Measurements from ENCODE around the gene RALGAPA1.
"Not testable (repeated sequence)": the region's sequence is repeated elsewhere in the genome, so short reads cannot be mapped to it uniquely, and the experiment has no call there.

Gene RALGAPA1

DNA sequence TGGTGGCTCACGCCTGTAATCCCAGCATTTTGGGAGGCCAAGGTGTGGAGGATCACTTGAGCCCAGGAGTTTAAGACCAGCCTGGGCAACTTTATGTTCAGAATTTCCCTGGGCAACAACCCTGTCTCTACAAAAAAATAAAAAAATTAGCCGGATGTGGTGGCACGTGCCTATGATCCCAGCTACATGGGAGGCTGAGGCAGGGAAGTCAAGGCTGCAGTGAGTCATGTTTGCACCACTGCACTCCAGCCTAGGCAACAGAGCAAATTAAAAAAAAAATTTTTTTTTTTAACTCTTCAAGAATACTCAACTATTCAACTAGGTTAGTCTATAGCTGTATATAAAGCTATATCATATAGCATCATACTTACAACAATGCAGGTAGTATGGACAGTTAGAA lies 113.0 kb downstream of the RALGAPA1 start:
- no peak for DNase-seq

DNA sequence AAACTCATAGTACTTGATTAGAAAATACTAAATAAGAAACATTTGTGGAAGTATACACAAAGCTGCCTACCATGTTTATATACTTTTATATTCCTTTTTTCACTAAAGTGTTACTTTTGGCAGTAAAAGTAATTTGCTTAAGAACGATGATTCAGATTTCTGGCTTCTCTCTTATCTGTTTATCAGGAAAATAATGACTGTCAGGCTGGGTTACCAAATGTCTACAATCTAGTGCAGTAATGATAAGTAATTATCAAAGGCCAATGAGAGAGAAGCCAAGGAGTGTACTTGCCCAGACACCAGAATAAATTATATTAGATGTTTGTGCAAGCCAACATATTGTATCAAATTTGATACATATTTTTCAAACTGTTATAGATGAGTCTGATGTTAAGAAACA lies 113.4 kb downstream of the RALGAPA1 start:
- no peak for DNase-seq

DNA sequence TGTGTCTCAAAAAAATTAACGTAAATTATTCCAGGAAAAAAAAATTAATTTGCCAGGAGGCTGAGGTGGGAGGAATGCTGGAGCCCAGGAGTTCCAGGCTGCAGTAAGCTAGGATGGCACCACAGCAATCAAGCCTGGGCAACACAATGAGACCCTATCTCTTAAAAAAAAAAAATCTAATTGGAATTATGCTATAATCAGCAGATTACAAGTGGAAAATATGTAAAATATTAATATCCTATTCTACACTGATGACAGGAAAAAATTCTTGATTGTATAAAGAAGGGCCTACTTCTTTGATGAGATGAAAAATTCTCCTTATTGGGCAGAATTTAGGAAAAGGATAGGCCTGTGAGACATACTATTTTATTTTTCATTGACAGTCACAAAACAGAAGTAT lies 114.0 kb downstream of the RALGAPA1 start:
- DNase-seq, result no peak

DNA sequence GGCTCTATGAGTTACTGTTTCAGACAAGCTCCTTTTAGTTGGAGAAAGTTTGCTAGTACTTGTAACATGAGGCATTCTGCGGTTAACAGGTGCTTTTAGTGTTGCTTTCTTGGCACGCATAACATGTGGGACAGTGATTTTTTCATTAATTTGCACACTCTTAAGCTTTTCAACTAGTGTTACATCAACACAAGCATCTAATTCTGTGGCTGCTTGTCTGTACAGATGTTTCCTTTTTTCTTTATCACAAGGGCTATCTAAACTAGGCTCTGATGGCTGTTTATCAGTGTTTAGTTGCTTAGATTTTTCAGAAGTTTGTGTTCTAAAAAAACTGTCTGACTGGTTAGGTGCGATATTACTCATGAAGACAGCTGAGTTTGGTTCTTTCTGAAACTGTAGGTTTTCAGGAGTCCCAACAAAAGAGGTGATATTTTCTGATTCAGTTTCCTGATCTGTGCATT lies 120.1 kb downstream of the RALGAPA1 start:
- DNase-seq, result no peak

DNA sequence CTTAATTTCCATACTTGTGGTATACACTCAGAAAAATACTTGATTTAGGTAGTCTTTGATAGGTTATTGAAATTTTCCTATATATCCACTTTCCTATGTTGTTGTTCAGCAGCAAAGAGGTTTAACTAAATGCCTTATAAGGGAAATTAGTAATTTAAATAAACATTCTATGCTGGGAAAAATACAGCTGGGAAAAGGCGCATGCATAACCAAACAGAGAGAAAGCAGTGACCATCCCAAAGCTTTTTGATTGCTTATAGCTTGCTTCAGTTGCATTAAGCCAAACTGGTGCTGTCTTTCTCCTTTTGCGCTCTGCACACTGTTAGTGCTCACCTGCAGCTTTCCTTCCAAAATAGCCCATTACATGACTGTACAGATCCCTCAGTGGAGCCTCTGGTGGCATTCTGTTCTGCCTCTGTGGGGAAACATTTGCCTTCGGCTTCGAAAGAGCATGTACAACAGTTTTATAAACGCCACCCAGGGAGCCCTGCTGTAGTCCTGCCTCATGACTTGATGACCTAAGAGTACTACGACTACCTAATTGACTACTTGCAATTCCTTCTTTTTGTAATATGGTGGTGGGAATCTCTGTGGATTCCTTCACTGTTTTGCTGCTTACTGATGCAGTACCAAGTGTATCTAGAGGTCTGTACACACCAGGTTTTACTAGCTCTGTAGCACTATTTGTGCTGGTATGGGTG lies 120.8 kb downstream of the RALGAPA1 start:
- no peak for DNase-seq

DNA sequence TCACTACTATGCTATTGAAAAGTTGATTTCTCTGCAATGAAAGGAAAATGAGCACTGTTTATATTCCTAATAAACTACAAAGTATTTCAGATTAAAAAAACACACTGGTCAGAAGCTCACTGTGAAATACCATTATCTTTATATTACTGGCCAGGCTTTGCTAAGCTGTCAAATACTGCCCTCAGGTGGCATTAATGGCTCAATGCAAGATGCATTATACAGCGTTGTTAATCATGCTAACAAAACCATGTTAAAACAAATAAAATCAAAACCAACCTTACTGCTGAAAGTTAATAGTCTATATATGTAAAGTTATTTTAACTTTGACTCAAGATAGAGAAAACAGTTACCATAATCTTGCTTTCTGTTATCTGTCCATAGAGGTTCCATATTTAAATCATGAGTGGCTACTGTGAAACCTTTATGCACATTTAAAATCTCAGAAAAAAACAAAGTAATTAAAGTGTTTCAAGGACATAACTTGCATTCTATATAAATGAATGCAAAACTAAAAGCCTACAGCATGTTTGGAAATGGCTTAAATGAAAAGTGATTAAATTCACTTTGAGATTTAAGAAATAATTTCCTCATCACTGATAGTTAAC lies 121.7 kb downstream of the RALGAPA1 start:
- DNase-seq, result peak; percentile 74

DNA sequence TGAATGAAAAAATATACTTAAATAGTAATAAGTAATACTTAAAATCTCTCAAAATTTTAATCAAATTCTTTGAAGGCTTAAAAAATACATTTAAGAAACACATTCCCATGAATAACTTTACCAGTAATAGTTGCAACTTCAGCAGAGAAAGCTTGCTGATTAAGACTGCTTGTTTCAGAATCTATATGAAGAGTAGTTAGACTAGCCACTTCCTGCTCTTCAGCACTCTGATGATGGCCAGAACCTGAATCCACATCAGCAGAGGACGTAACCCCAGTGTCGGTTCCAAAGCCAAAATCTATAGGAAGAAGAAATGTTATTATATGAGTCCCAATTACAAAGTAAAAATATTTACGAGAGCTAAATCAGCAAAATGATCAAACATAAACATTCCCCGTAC lies 125.4 kb downstream of the RALGAPA1 start:
- not testable (repeated sequence) for DNase-seq

DNA sequence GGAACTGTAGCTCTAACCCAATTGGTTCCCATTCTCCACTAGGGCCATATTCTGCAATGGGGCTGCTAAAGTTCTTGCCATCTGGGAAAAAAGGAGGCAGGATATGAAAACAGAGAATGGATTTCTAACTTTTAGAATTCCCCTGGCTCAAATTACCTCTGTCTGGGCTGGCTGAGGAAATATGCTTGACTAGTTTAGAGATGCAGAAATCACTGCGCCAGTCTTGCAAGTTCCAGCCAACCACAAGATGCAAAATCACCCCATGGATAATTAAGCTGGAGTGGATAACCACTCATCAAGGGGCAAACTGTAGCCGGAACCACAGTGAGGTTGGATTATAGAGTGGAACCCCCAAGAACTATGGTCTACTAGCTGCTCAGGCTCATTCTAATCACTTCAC lies 126.3 kb downstream of the RALGAPA1 start:
- no peak for DNase-seq

DNA sequence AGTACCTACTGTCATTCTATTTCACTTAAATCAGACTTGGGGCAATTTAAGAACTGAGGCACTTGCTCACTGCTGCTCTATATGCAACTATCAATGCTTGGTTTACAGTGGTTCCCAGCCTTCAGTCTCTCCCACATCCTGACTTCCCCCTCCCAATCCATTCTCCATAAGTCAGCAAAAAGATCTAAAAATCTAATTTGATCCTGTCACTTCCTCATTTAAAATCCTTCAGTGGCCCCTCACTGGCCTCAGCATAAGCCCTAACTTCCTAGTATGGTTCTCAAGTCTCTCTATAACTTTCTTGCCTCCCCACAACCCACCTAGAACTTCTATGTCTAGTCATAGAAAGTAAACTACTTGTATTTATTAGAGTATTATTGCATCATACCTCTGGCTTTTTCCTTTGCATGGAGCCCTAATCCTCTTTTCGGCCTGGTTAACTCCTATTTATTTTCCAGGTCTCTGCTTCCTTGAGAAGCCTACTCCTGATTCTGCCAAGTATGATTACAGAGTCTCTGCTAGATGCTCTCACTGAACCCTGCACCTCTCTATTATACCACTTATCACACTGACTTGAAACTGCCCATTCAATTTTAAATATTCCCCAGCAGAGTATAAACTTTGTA lies 130.6 kb downstream of the RALGAPA1 start:
- DNase-seq, result peak; percentile 65

DNA sequence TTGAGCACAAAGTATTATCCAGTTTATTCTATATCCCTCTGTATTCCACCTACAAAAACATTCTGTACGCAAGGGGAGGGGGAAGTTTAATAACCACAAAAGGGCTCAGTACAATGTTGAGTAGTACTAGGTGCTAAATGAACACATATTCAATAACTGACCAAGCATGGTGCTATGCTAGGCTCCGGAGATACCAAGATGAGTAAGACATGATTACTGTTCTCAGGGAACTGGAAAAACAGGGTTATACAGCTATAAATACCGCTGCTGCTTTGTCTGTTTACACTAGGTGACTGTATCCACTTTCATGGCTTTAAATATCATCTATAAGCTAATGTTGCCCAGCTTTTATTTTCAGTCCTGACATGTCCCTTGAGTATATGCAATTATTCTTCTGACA lies 139.3 kb downstream of the RALGAPA1 start:
- no peak for DNase-seq

DNA sequence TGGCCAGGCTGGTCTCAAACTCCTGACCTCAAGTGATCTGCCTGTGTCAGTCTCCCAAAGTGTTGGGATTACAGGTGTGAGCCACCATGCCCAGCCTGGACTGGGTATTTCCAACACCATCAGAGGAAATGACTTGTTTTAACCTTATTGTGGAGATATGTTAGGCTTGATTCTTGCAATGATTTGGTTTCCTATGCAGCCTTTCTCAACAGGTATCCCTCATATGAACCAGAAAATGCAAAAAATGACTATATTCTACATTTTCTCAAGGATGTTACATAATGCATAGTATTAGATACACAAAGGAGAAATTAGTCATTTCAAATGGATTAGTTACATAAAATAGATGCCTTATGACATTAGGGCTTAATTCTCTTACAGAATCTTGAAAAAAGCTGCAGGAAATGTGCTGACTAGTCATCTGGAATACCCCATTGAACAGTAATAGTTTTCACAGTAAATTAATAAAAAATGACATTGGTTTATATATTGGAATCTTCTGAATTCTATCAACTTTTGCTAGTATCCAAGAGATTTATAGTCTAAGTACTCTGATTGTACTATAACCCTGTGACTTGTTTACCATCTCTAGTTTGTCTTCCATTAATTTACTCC lies 142.6 kb downstream of the RALGAPA1 start:
- no peak for DNase-seq

DNA sequence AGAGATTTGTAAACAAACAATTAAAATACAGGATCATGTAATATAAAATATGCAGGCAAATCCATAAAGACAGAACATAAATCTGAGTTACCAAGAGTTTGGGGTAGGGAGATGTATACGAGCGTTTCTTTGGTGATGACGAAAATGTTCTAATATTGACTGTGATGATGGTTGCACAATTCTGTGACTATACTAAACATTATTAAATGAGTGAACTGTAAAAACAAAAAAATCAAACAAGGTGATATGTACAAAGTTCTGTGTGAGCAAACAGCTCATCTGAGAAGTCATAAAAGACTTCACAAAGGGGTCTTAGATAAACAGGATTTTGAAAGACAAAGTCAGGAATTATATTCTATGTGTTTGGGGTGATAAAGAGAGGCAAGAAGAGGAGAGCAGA lies 147.2 kb downstream of the RALGAPA1 start:
- no peak for DNase-seq

DNA sequence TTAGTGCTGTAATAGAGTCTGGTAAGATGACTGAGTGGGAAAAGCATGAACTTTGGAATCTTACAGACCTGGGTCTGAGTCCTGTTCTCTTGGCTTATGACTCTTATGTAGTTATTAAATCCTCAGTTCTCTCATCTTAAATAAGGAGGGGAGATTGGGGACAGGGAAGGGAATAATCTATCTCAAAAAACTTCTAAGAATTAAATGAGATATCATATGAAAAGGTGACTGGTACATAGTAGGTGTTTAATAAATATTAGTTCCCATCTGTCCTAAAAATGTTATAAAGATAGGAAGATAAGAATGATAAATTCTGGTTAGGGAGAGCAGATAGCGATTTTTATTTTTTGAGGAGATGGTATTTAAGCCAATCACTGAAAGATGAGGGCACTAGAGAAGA lies 156.1 kb downstream of the RALGAPA1 start:
- DNase-seq, result no peak

DNA sequence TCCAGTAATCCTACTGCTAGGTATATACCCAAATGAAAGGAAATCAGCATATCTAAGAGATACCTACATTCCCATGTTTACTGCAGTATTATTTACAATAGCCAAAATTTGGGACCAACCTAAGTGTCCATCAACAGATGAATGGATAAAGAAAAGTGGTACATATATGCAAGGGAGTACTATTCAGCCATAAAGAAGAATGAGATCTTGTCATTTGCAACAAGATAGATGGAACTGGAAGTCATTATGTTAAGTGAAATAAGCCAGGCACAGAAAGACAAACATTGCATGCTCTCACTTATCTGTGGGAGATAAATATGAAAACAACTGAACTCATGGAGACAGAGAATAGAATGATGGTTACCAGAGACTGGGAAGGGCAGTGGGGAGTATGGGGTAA lies 165.6 kb downstream of the RALGAPA1 start:
- DNase-seq, result no peak

DNA sequence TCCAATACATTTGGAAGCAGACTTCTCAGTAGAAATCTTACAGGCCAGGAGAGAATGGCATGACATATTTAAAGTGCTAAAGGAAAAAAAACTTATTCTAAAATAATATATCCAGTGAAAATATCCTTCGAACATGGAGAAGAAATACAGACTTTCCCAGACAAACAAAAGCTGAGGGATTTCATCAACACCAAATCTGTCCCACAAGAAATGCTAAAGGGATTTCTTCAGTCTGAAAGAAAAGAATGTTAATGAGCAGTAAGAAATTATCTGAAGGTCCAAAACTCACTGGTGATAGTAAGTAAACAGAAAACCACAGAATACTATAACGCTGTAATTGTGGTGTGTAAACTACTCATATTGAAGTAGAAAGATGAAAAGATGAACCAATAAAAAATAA lies 171.2 kb downstream of the RALGAPA1 start:
- no peak for DNase-seq

DNA sequence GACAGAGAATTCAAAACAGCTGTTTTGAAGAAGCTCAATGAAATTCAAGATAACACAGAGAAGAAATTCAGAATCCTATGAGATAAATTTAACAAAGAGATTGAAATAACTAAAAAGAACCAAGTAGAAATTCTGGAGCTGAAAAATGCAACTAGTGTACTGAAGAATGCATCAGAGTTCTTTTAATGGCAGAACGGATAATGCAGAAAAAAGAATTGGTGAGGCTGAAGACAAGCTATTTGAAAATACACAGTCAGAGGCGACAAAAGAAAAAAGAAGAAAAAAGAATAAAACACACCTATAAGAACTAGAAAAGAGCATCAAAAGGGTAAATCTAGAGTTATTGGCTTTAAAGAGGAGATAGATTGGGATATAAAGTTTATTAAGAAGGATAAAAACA lies 171.8 kb downstream of the RALGAPA1 start:
- DNase-seq, result no peak

DNA sequence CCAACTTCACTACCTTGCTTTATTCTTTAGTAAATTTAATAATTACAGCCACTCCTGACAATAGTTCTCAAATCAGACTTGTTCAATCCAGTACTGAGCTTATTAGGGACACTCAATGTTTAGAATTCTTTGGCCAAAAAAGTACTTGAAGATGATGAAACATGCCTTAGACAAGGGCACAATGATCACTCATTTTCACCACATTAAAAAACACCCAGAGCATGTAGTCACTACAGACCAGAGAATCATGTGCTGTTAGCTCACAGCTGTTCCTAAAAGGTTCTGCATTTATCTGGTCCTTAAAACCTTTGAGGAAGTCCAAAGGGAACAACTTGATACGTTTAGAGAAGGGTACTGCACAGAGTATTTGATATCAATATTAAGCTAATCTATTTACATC lies 176.4 kb downstream of the RALGAPA1 start:
- DNase-seq, result peak; percentile 30

DNA sequence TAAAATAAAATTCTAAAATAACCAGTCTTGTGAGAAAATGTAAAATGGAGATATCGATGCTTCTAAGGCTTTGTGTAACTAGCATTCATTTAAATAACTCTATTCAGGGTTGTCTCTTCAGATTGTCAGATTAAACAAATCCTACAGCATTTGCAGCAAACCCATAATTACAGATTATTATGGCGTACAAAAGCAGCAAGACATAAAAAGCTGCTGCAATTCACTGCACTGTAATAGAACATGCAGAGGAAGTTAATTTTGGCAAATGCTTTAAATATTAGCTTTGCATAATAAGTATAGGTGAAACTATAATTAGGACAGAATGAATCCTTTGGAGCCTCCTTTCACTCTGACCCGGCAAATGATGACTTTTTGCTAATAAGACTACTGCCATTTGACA lies 176.8 kb downstream of the RALGAPA1 start:
- no peak for DNase-seq

DNA sequence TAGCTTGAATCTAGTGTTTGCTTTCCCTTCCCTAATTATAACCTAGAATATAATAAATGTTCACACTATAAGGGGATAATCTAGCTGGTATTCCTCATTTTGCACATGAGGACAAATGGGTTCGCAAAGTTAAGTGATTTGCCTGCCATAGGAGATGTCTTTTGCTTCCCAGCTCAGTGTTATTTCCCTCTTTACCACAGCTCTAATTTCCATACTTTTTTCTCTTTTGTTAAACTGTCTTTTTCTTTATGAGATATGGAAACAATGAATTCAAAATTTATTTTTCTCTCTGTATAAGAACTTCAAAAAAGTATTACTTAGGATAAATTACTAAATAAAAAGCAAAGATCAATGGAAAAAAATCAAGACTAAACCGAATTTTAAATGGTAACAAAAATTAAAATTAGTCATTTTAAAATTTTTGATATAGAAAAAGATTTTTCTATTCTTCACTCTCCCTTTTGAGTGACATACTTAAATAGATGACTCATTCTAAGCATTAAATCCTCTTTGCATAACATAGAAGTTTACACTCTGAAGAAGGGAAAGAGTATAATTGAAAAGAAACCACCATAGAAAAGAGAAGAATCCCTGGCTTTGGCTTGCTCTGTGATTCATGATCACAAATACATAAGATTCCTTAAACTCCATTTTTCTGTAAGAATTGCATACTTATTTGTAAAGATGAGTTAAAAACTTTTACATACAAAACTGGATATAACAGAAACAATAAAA lies 177.9 kb downstream of the RALGAPA1 start:
- DNase-seq, result peak; percentile 12

DNA sequence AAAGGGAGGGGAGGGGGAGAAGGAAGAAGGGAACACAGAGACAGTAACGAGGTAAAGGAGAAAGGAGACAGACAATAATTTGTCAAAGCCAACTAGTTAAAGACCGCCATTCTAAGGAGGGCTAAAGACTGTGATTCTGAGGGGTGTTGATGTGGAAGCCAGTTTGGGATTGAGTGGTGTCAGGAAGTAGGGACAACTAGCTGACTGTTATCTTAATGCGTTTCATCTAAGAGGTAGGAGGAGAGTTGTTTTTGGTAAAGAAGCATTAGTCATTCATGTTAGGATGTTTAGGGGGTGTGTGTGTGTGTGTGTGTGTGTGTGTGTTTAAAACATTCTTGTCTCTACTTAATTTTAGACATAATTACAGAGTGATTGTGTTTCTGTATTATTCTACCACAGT lies 180.1 kb downstream of the RALGAPA1 start:
- DNase-seq, result no peak

DNA sequence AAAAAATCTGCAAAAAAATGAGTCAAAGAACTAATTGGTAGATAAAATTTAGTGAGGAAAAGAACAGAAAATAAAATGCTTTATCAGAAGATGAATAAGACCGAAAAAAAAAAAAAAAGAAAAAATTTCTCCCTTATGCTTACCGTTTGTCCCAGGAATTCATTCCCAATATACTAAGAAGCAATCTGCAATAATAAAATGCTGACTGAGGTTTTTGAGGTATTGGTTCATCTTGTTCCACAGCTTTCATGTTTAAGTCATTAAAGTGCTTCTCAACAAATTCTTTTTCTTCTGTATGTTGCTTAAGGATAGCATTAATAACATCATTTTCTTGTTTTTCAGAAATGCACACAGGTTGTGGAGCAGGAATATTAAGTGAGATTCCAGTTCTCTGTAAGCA lies 182.1 kb downstream of the RALGAPA1 start:
- DNase-seq, result not testable (repeated sequence)

DNA sequence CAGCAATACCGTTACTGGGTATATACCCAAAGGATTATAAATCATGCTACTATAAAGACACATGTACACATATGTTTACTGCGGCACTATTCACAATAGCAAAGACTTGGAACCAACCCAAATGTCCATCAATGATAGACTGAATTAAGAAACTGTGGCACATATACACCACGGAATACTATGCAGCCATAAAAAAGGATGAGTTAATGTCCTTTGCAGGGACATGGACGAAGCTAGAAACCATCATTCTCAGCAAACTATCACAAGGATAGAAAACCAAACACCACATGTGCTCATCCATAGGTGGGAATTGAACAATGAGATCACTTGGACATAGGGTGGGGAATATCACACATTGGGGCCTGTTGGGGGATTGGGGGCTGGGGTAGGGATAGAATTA lies 187.1 kb downstream of the RALGAPA1 start:
- DNase-seq, result not testable (repeated sequence)

DNA sequence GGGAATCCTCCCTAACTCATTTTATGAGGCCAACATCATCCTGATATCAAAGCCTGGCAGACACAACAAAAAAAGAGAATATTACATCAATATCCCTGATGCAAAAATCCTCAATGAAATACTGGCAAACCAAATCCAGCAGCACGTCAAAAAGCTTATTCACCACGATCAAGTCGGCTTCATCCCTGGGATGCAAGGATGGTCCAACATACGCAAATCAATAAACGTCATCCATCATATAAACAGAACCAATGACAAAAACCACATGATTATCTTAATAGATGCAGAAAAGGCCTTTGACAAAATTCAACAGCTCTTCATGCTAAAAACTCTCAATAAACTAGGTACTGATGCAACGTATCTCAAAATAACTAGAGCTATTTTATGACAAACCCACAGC lies 189.1 kb downstream of the RALGAPA1 start:
- DNase-seq, result not testable (repeated sequence)
